Prostate gland (tissue), 2 donors: ENCODE measurements around the gene MAN2B1. TPM values are rescaled to one million over a fixed set of nuclear protein-coding genes. Genes with fewer than 3 reads are reported as not detected.

Experiments used
- DNase-seq: peaks from one replicate; pipeline ENCODE4 v3.0.0-alpha.2; 2019; ENCODE audit warnings: low spot score
- H3K27ac ChIP-seq, 2 donors: fragments of 200-600 bp; sonication (generic); 2 replicates each; pipeline ENCODE4 v1.5.1; 2017 to 2019
- H3K27me3 ChIP-seq: fragments of 200-600 bp; sonication (generic); replicated peaks from 2 replicates; pipeline ENCODE4 v1.5.1; 2019; ENCODE audit not compliant: insufficient read depth
- H3K36me3 ChIP-seq, 2 donors: fragments of 200-600 bp; sonication (generic); 1 replicate in 1 of 2; 2 replicates in 1 of 2; pipeline versions ENCODE4 v1.5.1 to v1.8.1; 2017 to 2019
- H3K4me1 ChIP-seq: fragments of 200-600 bp; sonication (generic); replicated peaks from 2 replicates; pipeline ENCODE4 v1.5.1; 2019
- H3K4me3 ChIP-seq, 2 donors: fragments of 200-600 bp; sonication (generic); 2 replicates each; pipeline ENCODE4 v1.5.1; 2017 to 2019
- H3K9me3 ChIP-seq: fragments of 200-600 bp; sonication (generic); 2 replicates; pipeline ENCODE4 v1.5.1; 2017
- POLR2A ChIP-seq: fragments of 450-650 bp; IDR thresholded peaks from one replicate; pipeline ENCODE4 v1.6.1; 2016; ENCODE audit warnings: antibody characterized with exemption, mild to moderate bottlenecking
- POLR2AphosphoS5 ChIP-seq: sonication (generic); formaldehyde crosslinking; IDR thresholded peaks from one replicate; pipeline ENCODE4 v1.6.1; 2017; ENCODE audit warnings: antibody characterized with exemption
- WGBS: methylation state at CpG from one replicate; pipeline ENCODE4 v1.1.5; 2018; 5-methylcytosine and 5-hydroxymethylcytosine counted together
- intact Hi-C: fragments of 100-400 bp; cut with DNase I; formaldehyde crosslinking; loops from one replicate; pipeline ENCODE4 v1.14.2; 2022
- total RNA-seq, 2 donors: library from RNA; depleted of rRNA; stranded (reverse); fragments of >200 nt; gene quantifications; one replicate each; pipeline ENCODE4 v1.1.0, GENCODE V29; 2016
- TF ChIP-seq, protein P1 (sequence below), 4 experiments: fragments of 200-600 bp in 2 of 4; fragments of 450-650 bp in 2 of 4; sonication (generic) in 2 of 4; IDR thresholded peaks; 1 replicate in 3 of 4; 2 replicates in 1 of 4; pipeline ENCODE4 v1.5.1; 2016 to 2019; ENCODE audit warnings: antibody characterized with exemption in 4 of 4, mild to moderate bottlenecking in 2 of 4, moderate library complexity in 2 of 4

MAN2B1 gene
- total RNA-seq, 2 donors from 2014 or later: 60.2 to 91.9 TPM

DNA sequence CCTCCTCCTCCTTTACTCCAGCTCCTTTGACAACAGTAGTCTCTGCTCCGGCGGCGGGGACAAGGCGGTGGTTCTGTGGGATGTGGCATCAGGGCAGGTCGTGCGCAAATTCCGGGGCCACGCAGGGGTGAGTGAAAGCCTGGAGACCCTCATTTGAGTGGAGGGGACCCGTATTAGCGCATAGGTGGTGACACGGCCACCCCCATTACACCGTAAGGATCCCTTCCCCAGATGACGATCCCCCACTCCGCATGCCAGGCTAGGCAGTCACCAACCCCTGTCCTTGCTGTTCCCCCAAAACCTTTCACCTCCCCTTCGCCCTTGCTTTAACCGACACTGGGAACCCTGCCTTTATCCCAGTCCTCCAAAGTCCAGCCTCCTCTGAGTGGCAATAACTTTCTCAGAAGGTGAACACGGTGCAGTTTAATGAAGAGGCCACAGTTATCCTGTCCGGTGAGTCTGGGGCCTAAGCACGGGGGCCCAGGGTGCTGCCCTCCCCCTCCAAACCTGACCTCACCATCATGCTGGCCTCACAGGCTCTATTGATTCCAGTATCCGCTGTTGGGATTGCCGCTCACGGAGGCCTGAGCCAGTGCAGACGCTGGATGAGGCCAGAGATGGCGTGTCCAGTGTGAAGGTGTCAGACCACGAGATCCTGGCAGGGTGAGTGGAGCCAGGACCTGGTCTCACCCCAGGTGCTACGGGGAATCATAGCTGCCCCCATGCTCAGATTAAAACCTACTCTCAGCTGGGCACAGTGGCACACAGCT is 3.8 kb upstream of the MAN2B1 start:
- no peaks in the 10 kb centered on the region for H3K27me3 ChIP-seq
- H3K36me3 ChIP-seq: peaks cover 0 to 13% of the 10 kb centered on the region in 2 donors
- TF ChIP-seq POLR2AphosphoS5 (no peak), POLR2A (no peak)
- TF ChIP-seq, protein P1, sequence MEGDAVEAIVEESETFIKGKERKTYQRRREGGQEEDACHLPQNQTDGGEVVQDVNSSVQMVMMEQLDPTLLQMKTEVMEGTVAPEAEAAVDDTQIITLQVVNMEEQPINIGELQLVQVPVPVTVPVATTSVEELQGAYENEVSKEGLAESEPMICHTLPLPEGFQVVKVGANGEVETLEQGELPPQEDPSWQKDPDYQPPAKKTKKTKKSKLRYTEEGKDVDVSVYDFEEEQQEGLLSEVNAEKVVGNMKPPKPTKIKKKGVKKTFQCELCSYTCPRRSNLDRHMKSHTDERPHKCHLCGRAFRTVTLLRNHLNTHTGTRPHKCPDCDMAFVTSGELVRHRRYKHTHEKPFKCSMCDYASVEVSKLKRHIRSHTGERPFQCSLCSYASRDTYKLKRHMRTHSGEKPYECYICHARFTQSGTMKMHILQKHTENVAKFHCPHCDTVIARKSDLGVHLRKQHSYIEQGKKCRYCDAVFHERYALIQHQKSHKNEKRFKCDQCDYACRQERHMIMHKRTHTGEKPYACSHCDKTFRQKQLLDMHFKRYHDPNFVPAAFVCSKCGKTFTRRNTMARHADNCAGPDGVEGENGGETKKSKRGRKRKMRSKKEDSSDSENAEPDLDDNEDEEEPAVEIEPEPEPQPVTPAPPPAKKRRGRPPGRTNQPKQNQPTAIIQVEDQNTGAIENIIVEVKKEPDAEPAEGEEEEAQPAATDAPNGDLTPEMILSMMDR (IDR thresholded peaks at IDR 0.05): no peak
- H3K4me3 ChIP-seq: peak overlapping the region; percentile 83
- peak overlapping the region; percentile 95 to 97 for H3K27ac ChIP-seq
- intact Hi-C loops: no loop called here
- H3K4me1 ChIP-seq: peaks cover 22% of the 10 kb centered on the region
- WGBS: 36% methylated on average over 26 of the region's 26 CpGs
- DNase-seq: no peak
- no peaks in the 10 kb centered on the region for H3K9me3 ChIP-seq

DNA sequence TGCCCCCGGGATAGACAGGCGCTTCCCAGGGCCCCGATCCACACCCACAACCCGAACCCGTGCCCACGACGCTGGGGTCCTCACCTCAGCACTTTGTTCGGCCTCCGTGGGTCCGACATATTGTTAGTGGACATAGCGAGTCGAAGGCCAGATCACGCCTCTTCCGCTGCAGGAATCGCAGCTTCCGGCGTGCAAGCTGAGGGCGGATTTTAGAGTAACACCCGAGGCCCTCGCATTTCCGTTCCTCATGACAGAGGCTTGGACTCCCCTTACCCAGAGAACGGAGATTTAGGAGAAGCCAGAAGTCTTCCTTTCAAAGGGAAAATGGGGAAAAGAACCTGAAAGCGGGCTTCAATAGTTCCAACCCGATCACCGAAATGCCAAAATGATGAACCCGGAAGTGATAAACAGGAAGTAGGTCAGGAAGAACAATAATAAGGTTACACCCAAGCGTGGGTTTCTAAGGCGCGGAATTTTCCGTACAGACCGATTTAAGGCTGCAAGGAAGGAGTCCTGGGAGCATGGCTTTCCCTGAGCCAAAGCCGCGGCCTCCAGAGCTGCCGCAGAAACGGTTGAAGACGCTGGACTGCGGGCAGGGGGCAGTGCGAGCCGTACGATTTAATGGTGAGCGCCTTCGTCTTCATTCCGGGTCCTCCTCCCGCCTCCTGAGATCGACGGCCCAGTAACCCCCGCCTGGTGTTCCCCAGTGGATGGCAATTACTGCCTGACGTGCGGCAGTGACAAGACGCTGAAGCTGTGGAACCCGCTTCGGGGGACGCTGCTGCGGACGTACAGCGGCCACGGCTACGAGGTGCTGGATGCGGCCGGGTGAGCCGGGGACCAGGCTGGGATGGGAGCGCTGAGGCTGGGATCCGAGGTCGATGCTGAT is 3.0 kb upstream of the MAN2B1 start:
- TF ChIP-seq POLR2AphosphoS5: peak; percentile 86
- TF ChIP-seq, protein P1 (IDR thresholded peaks at IDR 0.05): peak in 2 of 4 experiments; percentile 13 to 14
- TF ChIP-seq POLR2A: no peak
- Histone ChIP-seq H3K27me3 (no peaks in the 10 kb centered on the region), H3K9me3 (no peaks in the 10 kb centered on the region), H3K27ac (peak overlapping the region; percentile 95 to 97), H3K36me3 (peaks cover 0 to 9% of the 10 kb centered on the region in 2 donors), H3K4me1 (peaks cover 22% of the 10 kb centered on the region), H3K4me3 (peak overlapping the region; percentile 83)
- DNase-seq: peak; percentile 76
- intact Hi-C loops: loop anchor here (5.0 kb wide), 1 partner anchor 57 kb away; the partner anchor contains the start of genes ZNF490 and ZNF791
- WGBS: under 1% methylated on average over 64 of the region's 64 CpGs

DNA sequence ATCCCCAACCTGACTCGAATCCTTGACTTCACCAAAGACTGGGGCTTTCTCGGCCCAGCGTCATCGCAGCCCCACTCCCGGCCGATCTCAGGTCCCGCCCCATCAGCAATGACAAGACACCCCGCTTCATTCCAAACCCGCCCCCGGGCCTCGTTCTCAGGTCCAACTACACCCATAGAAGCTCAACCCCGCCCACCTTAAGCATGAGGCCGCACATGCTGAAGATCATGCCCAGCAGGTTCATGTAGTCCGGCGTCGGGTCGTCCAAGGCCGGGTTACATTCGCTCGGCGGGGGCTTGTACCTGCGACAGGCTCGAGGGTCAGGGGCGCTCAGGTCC is 2.4 kb upstream of the MAN2B1 start:
- intact Hi-C loops: loop anchor here (5.0 kb wide), 1 partner anchor 57 kb away; the partner anchor contains the start of genes ZNF490 and ZNF791
- WGBS: under 1% methylated on average over 24 of the region's 24 CpGs
- DNase-seq: peak; percentile 52

DNA sequence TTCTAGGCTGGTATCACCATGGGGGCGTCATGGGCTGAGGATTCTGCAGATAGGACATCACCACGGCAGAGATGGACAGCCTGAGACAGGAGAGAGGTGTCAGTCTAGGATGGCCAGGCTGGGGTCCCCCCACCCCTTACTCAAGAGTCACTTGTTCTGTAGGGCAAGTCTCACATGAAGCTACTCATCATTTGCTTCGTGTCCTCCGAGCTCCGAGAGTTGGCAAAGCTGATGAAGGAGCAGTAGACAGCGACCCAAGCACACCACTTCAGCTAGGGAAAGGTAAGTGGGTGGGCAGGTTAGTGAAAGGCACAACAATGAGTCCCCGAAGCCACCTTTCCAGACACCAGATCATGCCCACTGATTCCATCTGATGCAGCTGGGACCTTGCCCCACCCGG is 1.8 kb upstream of the MAN2B1 start:
- no peaks in the 10 kb centered on the region for H3K9me3 ChIP-seq
- H3K27me3 ChIP-seq: no peaks in the 10 kb centered on the region
- no peaks in the 10 kb centered on the region for H3K36me3 ChIP-seq
- peak overlapping the region; percentile 95 to 97 for H3K27ac ChIP-seq
- TF ChIP-seq POLR2AphosphoS5 (no peak), POLR2A (no peak)
- TF ChIP-seq, protein P1 (IDR thresholded peaks at IDR 0.05): no peak
- intact Hi-C loops: loop anchor here (5.0 kb wide), 1 partner anchor 56 kb away; the partner anchor contains the start of genes ZNF490 and ZNF791
- peak overlapping the region; percentile 83 for H3K4me3 ChIP-seq
- WGBS: 62% methylated on average over 8 of the region's 8 CpGs
- H3K4me1 ChIP-seq: peaks cover 22% of the 10 kb centered on the region
- DNase-seq: no peak

More for the DNA sequence above, 2.4 kb upstream of the MAN2B1 start:
- peak overlapping the region; percentile 95 to 97 for H3K27ac ChIP-seq
- peaks cover 0 to 3% of the 10 kb centered on the region in 2 donors for H3K36me3 ChIP-seq
- no peak for TF ChIP-seq POLR2AphosphoS5
- TF ChIP-seq, protein P1 (IDR thresholded peaks at IDR 0.05): no peak
- no peak for TF ChIP-seq POLR2A
- H3K27me3 ChIP-seq: no peaks in the 10 kb centered on the region
- H3K4me3 ChIP-seq: peak overlapping the region; percentile 83
- no peaks in the 10 kb centered on the region for H3K9me3 ChIP-seq
- peaks cover 22% of the 10 kb centered on the region for H3K4me1 ChIP-seq
